ENCODE results near the gene KLHL22.

The KLHL22 gene

GRCh38 chr22:20490941-20491307, 4.7 kb downstream of the KLHL22 start:
- ChIA-PET CTCF (interaction anchor here (1.0 kb wide), 1 partner anchor 34 kb away, joined by 3 read pairs; no protein-coding TSS in a partner anchor), POLR2A (no interaction called here)
- no peak for TF ChIP-seq CTCF (IDR thresholded peaks at IDR 0.05; ENCODE audit: control extremely low read depth, extremely low read depth, low read depth, missing control alignments)
- no peak for DNase-seq (ENCODE audit: extremely low spot score)

DNA sequence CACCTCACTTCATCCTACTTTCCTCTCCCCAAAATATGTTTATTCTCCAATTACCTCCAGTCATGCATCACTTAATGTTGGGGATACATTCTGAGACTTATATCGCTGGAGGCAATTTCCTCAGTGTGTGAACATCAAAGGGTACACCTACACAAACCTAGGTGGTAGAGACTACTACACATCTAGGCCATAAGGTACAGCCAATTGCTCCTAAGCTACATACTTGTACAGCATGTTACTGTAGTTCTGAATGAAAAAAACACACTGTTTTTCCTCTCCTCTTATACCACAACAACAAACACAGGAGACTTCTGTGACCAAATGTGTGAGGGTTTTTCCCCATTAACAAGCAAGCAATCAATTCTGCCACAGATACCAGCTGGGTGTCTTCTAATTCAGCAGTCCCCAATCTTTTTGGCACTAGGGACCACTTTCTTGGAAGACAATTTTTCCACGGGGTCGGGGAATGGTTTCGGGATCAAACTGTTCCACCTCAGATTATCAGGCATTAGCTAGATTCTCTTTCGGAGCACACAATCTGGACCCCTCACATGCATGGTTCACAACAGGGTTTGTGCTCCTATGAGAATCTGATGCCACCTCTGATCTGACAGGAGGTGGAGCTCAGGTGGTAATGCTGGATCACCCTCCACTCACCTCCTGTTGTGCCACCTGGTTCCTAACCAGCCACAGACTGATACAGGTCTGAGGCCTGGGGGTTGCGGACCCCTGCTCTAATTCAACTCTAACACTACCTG, 5.2 kb downstream of the KLHL22 start:
- no peak for DNase-seq (ENCODE audit: extremely low spot score)
- TF ChIP-seq CTCF (IDR thresholded peaks at IDR 0.05; ENCODE audit: control extremely low read depth, extremely low read depth, low read depth, missing control alignments): no peak
- CTCF ChIA-PET: interaction anchor here (1.0 kb wide), 1 partner anchor 34 kb away, joined by 3 read pairs; no protein-coding TSS in a partner anchor
- POLR2A ChIA-PET: interaction anchor here (0.6 kb wide), 1 partner anchor 75 kb away, joined by 3 read pairs; no protein-coding TSS in a partner anchor

DNA sequence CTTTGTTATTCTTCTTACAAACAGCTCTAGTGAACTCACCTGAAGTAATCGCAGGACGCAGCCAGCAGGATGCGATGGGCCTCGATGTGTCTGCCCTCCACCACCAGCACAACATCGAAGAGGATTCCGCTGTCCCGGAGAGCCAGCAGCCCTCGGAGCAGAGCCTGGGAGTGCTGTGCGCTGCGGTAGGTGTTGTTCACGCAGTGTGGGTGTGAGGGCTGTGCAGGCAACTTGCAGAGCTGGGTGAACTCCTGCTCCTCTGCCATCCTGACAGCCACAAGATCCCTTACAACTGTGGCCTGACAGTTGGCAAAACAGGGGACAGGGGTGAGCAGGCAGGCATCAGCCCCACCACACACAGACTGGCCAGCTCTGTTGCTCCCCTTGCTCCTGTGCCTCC, 6.6 kb downstream of the KLHL22 start:
- POLR2A ChIA-PET: no interaction called here
- no peak for DNase-seq (ENCODE audit: extremely low spot score)
- no peak for TF ChIP-seq CTCF (IDR thresholded peaks at IDR 0.05; ENCODE audit: control extremely low read depth, extremely low read depth, low read depth, missing control alignments)
- CTCF ChIA-PET: interaction anchor here (0.6 kb wide), 1 partner anchor 33 kb away, joined by 3 read pairs; no protein-coding TSS in a partner anchor

GRCh38 chr22:20487715-20488114, 7.9 kb downstream of the KLHL22 start:
- CTCF ChIA-PET: no interaction called here
- TF ChIP-seq CTCF (IDR thresholded peaks at IDR 0.05; ENCODE audit: control extremely low read depth, extremely low read depth, low read depth, missing control alignments): no peak
- no peak for DNase-seq (ENCODE audit: extremely low spot score)
- POLR2A ChIA-PET: no interaction called here

DNA sequence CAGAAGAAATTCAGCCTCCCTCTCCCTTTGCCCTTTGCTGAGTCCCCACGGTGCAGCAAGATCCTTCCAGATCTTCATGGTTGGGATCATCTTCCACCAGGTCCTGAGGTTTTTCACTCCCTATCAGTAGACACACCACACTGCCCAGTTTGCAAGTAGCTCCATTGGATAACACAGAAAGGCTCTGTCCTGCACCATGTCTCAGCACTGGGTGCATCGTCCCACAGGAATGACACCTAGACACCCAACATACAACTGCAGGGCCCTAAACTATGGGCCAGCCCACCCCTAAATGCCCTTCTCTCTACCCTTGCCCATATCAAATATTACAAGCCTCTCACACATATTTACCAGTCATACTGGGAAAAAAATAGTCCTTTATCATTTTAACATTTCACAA, 9.4 kb downstream of the KLHL22 start:
- DNase-seq (ENCODE audit: extremely low spot score): no peak
- no peak for TF ChIP-seq CTCF (IDR thresholded peaks at IDR 0.05; ENCODE audit: control extremely low read depth, extremely low read depth, low read depth, missing control alignments)
- ChIA-PET CTCF (no interaction called here), POLR2A (no interaction called here)

DNA sequence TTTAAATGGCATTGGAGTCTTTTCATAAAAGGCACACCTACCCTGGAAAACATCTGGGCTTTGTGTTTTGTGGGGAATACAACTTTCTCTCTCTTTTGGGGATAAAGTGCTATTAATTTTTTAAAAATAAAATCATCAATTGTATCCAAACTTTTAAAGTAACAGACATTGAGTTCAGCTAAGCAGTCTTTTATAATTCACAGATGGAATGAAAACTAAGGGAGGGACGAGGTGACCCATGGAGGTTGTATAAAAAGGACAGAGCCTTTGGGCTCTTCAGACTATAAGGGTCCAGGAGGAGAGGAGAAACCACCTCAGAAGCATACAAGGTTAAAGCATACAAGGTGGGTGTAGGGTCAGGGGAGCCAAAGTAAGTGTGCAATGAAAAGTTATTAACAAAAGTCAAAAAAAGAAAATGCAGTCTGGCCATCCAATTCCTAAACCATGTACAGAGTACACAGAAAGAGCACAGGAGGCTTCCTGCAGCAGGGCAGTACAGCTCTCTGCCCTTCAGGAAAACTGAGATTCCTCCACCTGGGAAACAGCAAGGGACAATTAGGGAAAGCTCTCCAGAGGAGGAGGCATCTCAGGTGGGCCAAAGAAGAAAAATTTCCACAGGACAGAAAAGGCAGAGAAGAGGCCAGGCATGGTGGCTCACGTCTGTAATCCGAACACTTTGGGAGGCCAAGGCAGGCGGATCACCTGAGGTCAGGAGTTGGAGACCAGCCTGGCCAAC, 10.5 kb downstream of the KLHL22 start:
- DNase-seq (ENCODE audit: extremely low spot score): no peak
- no peak for TF ChIP-seq CTCF (IDR thresholded peaks at IDR 0.05; ENCODE audit: control extremely low read depth, extremely low read depth, low read depth, missing control alignments)
- CTCF ChIA-PET: interaction anchor here (1.2 to 2.1 kb wide), 3 partner anchors 9 to 28 kb away, joined by 3 to 7 read pairs (median 7); no protein-coding TSS in a partner anchor
- POLR2A ChIA-PET: no interaction called here
